WTC11 (cell line): ENCODE results near the gene PPP1R37. TPM values are rescaled to one million over a fixed set of nuclear protein-coding genes. Genes with fewer than 3 reads are reported as not detected.

Experiments
- ATAC-seq: fragments of 200-7000 bp; cut with Tn5 transposase; 2 replicates; pipeline ENCODE4 v1.10.0; 2021; ENCODE audit warnings: mild to moderate bottlenecking, moderate library complexity
- CTCF ChIA-PET: fragments of 300-600 bp; sonication (Branson Sonifier 250); formaldehyde crosslinking; loops from one replicate; lab custom pipeline; 2021; ENCODE audit warnings: antibody characterized with exemption; lab: Charles Lee
- POLR2A ChIA-PET: fragments of 350-600 bp; sonication (Branson Sonifier 250); formaldehyde crosslinking; loops from one replicate; lab custom pipeline; 2021; ENCODE audit warnings: antibody characterized with exemption; lab: Charles Lee
- DNase-seq: peaks from one replicate; pipeline ENCODE4 v3.0.0; 2021; ENCODE audit warnings: low spot score
- H3K27ac Mint-ChIP-seq: 2 replicates; pipeline ENCODE4 v1.8.0; 2021; ENCODE audit warnings: mixed read lengths
- H3K27me3 Mint-ChIP-seq: 2 replicates; pipeline ENCODE4 v1.8.0; 2021; ENCODE audit warnings: low read depth, mild to moderate bottlenecking, moderate library complexity, mixed read lengths
- H3K36me3 Mint-ChIP-seq: 2 replicates; pipeline ENCODE4 v1.8.0; 2021; ENCODE audit warnings: mixed read lengths
- H3K4me1 Mint-ChIP-seq: 2 replicates; pipeline ENCODE4 v1.8.0; 2022; ENCODE audit warnings: mixed read lengths
- H3K4me3 Mint-ChIP-seq: 2 replicates; pipeline ENCODE4 v1.8.0; 2021; ENCODE audit warnings: mild to moderate bottlenecking, moderate library complexity, mixed read lengths
- H3K9me3 Mint-ChIP-seq: 2 replicates; pipeline ENCODE4 v1.8.0; 2021; ENCODE audit warnings: mixed read lengths
- ATF2 ChIP-seq: sonication (generic); formaldehyde crosslinking; IDR thresholded peaks from 2 replicates; pipeline ENCODE4 v1.8.1; 2022; ENCODE audit warnings: low read depth, missing genetic modification reagents, borderline replicate concordance
- ATF3 ChIP-seq: sonication (generic); formaldehyde crosslinking; conservative IDR thresholded peaks from 2 replicates; pipeline ENCODE4 v1.8.1; 2022; ENCODE audit warnings: mild to moderate bottlenecking, missing genetic modification reagents
- ATF6 ChIP-seq: sonication (generic); formaldehyde crosslinking; IDR thresholded peaks from 2 replicates; pipeline ENCODE4 v1.8.1; 2023; ENCODE audit warnings: mild to moderate bottlenecking, missing genetic modification reagents
- CREB1 ChIP-seq: sonication (generic); formaldehyde crosslinking; IDR thresholded peaks from 2 replicates; pipeline ENCODE4 v1.8.0; 2023; ENCODE audit warnings: mild to moderate bottlenecking, missing genetic modification reagents
- E2F4 ChIP-seq: sonication (generic); formaldehyde crosslinking; IDR thresholded peaks from 2 replicates; pipeline ENCODE4 v1.8.1; 2022; ENCODE audit warnings: low read depth, mild to moderate bottlenecking, moderate library complexity, missing genetic modification reagents, borderline replicate concordance
- GABPB1 ChIP-seq: sonication (generic); formaldehyde crosslinking; IDR thresholded peaks from 2 replicates; pipeline ENCODE4 v1.8.1; 2023; ENCODE audit warnings: mild to moderate bottlenecking, missing genetic modification reagents
- MXD4 ChIP-seq: fragments of 250-450 bp; sonication (Bioruptor Pico); IDR thresholded peaks from 2 replicates; pipeline ENCODE4 v1.8.0; 2021; ENCODE audit warnings: mild to moderate bottlenecking, moderate library complexity, borderline replicate concordance
- NFATC4 ChIP-seq: fragments of 250-450 bp; sonication (Bioruptor Pico); IDR thresholded peaks from 2 replicates; pipeline ENCODE4 v1.9.0; 2021; ENCODE audit warnings: mild to moderate bottlenecking
- NFYB ChIP-seq: sonication (generic); formaldehyde crosslinking; conservative IDR thresholded peaks from 2 replicates; pipeline ENCODE4 v1.8.0; 2022; ENCODE audit warnings: low read depth, missing genetic modification reagents
- SMAD4 ChIP-seq: sonication (generic); formaldehyde crosslinking; IDR thresholded peaks from 2 replicates; pipeline ENCODE4 v1.8.0; 2022; ENCODE audit warnings: mild to moderate bottlenecking, missing genetic modification reagents
- ZNF317 ChIP-seq: sonication (generic); formaldehyde crosslinking; IDR thresholded peaks from 2 replicates; pipeline ENCODE4 v1.8.1; 2023; ENCODE audit warnings: low read depth, mild to moderate bottlenecking, moderate library complexity, missing genetic modification reagents, borderline replicate concordance
- ZNF512 ChIP-seq: sonication (generic); formaldehyde crosslinking; IDR thresholded peaks from 2 replicates; pipeline ENCODE4 v1.8.1; 2022; ENCODE audit warnings: missing genetic modification reagents, borderline replicate concordance
- total RNA-seq: library from RNA; stranded (reverse); gene quantifications from 3 replicates; pipeline ENCODE4 v1.2.3, GENCODE V29; 2021
- TF ChIP-seq, protein P1 (sequence below): sonication (generic); formaldehyde crosslinking; IDR thresholded peaks from 2 replicates; pipeline ENCODE4 v1.8.1; 2022; ENCODE audit warnings: mild to moderate bottlenecking, missing genetic modification reagents, moderate library complexity, borderline replicate concordance
- TF ChIP-seq, protein P2 (sequence below): sonication (generic); formaldehyde crosslinking; IDR thresholded peaks from 2 replicates; pipeline ENCODE4 v1.8.1; 2023; ENCODE audit warnings: mild to moderate bottlenecking, missing genetic modification reagents
- TF ChIP-seq, protein P3 (sequence below): sonication (generic); formaldehyde crosslinking; IDR thresholded peaks from 2 replicates; pipeline ENCODE4 v1.8.0; 2022; ENCODE audit warnings: mild to moderate bottlenecking, missing genetic modification reagents

PPP1R37 gene
- total RNA-seq, 1 experiment from 2014 or later, result 35.4 TPM

DNA sequence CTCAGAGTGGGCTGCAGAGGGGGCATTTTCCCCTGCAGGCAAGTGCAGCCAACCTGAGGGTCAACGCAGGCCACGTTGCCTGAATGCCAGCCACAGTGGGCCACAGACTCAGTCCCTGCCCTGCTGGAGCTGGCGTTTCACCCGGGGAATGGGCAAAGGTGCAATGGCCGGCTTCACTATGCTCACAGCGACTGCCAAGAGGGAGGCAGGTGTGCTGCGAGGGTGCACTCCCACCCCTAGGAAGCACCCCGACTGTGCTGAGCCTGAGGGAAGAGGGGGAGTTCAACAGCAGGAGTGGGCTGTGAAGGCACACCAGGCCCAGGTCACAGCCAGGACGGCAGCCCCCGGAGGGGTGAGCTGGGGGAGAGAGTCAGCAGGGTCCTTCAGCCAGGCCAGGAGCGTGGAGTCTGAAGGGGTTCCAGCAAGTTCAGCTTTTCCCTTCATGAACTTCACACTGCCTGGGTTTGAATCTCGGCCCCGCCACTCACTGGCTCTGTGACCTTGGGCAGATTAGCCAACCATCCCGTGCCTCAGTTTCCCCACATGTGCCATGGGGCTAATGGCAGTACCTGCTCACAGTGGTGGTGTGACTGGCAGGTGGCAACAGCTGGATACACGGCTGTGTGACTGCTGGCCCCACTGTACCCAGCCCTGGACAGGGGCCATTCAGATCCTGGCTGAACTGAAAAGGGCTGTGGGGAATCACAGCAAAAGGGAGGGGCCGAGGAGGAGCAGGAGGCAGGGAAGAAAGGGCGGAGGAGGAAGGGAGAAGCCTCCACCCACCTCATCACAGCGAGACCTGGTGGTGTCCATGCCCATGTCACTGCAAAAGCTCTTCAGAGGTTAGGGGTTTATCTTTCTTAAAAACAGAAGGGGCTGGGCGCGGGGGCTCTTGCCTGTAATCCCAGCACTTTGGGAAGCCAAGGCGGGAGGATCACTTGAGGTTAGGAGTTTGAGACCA, 77.4 kb downstream of the PPP1R37 start (continued):
- TF ChIP-seq, protein P1, sequence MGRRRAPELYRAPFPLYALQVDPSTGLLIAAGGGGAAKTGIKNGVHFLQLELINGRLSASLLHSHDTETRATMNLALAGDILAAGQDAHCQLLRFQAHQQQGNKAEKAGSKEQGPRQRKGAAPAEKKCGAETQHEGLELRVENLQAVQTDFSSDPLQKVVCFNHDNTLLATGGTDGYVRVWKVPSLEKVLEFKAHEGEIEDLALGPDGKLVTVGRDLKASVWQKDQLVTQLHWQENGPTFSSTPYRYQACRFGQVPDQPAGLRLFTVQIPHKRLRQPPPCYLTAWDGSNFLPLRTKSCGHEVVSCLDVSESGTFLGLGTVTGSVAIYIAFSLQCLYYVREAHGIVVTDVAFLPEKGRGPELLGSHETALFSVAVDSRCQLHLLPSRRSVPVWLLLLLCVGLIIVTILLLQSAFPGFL (CRISPR knock-in tag), result no peak
- TF ChIP-seq NFYB (CRISPR knock-in tag), result no peak
- no peak for TF ChIP-seq ZNF512 (CRISPR knock-in tag)
- TF ChIP-seq MXD4 (CRISPR knock-in tag), result no peak
- TF ChIP-seq, all 79 proteins: peak for 0

GRCh38 chr19:45171211-45171623, 78.2 kb downstream of the PPP1R37 start:
- Mint-ChIP-seq H3K36me3 (no peaks in the 10 kb centered on the region), H3K9me3 (no peaks in the 10 kb centered on the region), H3K4me3 (no peak overlapping the region), H3K27me3 (no peaks in the 10 kb centered on the region; the same call in 1 of the 2 replicates), H3K4me1 (peaks cover 6% of the 10 kb centered on the region), H3K27ac (no peak overlapping the region)
- POLR2A ChIA-PET, result no interaction called here
- CTCF ChIA-PET, result interaction anchor here (1.1 to 1.7 kb wide), 3 partner anchors 9 to 16 kb away, joined by 4 to 5 read pairs (median 4); no protein-coding TSS in a partner anchor
- DNase-seq (no peak), ATAC-seq (no peak)
- TF ChIP-seq NFATC4 (CRISPR knock-in tag) (no peak), E2F4 (CRISPR knock-in tag) (no peak), GABPB1 (CRISPR knock-in tag) (peak; percentile 41; the same call in 1 of the 2 replicates), ATF3 (CRISPR knock-in tag) (no peak)
- TF ChIP-seq, protein P2, sequence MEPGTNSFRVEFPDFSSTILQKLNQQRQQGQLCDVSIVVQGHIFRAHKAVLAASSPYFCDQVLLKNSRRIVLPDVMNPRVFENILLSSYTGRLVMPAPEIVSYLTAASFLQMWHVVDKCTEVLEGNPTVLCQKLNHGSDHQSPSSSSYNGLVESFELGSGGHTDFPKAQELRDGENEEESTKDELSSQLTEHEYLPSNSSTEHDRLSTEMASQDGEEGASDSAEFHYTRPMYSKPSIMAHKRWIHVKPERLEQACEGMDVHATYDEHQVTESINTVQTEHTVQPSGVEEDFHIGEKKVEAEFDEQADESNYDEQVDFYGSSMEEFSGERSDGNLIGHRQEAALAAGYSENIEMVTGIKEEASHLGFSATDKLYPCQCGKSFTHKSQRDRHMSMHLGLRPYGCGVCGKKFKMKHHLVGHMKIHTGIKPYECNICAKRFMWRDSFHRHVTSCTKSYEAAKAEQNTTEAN (CRISPR knock-in tag), result no peak
- TF ChIP-seq, protein P3, sequence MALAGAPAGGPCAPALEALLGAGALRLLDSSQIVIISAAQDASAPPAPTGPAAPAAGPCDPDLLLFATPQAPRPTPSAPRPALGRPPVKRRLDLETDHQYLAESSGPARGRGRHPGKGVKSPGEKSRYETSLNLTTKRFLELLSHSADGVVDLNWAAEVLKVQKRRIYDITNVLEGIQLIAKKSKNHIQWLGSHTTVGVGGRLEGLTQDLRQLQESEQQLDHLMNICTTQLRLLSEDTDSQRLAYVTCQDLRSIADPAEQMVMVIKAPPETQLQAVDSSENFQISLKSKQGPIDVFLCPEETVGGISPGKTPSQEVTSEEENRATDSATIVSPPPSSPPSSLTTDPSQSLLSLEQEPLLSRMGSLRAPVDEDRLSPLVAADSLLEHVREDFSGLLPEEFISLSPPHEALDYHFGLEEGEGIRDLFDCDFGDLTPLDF (CRISPR knock-in tag), result no peak

DNA sequence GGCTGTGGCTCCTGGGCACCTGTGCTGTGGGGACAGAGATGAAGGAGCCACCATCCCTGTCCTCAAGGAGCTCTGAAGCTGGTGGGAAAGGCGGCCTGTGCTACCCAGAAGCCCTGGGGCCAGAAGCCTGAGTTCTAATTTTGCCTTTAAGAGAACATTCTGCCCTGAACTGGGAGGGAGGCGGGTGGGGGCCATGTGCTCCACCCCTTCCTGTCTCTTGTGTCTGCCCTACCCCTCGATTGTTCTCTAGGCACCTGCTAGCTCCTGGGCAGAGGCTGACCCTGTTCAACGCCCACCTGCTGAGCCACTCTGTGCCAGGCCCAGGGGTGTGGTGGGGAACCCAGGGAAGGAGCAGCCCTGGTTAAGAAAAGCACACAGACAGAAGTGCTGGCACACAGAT, 79.2 kb downstream of the PPP1R37 start:
- DNase-seq, result no peak
- ChIA-PET POLR2A (no interaction called here), CTCF (interaction anchor here (0.8 to 1.2 kb wide), 2 partner anchors 15 to 28 kb away, joined by 3 read pairs; no protein-coding TSS in a partner anchor)
- no peaks in the 10 kb centered on the region for H3K9me3 Mint-ChIP-seq
- peaks cover under 1% of the 10 kb centered on the region for H3K4me1 Mint-ChIP-seq
- no peak overlapping the region for H3K27ac Mint-ChIP-seq
- H3K4me3 Mint-ChIP-seq, result no peak overlapping the region
- ATAC-seq, result no peak
- H3K36me3 Mint-ChIP-seq, result no peaks in the 10 kb centered on the region
- no peaks in the 10 kb centered on the region; the same call in 1 of the 2 replicates for H3K27me3 Mint-ChIP-seq
- no peak for TF ChIP-seq ZNF317 (CRISPR knock-in tag)
- no peak for TF ChIP-seq ATF2 (CRISPR knock-in tag)
- no peak for TF ChIP-seq CREB1 (CRISPR knock-in tag)
- no peak for TF ChIP-seq SMAD4 (CRISPR knock-in tag)
- no peak for TF ChIP-seq ATF6 (CRISPR knock-in tag)
- TF ChIP-seq, protein P2 (CRISPR knock-in tag), result no peak
- TF ChIP-seq NFATC4 (CRISPR knock-in tag), result no peak
